ENCODE data around the gene HMCN2.

The HMCN2 gene

DNA sequence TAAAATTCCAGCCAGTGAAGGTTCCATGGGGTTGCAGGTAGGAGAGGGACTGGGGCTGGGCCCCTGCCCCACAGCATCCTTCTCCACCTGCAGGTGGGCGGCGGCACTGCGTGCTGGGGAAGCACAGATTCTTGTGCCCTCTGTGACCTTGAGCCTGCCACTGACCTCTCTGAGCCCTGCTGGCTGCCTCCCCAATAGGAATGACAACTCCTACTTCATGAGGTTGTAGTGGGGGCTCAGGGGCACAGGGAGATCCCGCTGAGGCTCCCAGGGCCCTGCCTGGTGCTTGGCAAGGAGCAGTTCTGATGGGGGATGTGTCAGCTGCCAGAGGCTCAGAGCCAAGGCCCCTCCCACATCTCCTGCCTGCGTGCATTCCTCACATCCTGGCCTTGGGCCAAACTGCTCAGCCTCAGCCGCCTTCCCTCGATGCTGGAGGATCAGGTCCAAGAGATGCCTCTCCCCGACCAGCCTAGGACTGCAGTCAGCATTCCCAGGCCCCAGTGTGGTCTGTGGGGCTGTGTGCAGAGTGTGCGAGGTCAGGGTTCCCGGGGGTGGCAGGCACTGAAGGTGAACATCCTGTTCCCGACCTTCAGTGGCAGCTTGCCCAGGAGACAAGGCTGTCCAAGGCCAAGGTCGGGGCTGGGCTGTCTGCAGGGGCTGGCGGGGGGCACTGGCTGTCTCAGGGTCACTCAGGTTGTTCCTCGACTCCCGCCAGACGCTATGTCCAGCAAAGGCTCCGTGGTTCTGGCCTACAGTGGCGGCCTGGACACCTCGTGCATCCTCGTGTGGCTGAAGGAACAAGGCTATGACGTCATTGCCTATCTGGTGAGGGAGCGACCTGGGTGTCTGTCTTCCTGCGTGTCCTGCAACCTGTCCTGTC, 186.2 kb downstream of the HMCN2 start:
- peak; percentile 49 for DNase-seq (ENCODE audit: low spot score)

DNA sequence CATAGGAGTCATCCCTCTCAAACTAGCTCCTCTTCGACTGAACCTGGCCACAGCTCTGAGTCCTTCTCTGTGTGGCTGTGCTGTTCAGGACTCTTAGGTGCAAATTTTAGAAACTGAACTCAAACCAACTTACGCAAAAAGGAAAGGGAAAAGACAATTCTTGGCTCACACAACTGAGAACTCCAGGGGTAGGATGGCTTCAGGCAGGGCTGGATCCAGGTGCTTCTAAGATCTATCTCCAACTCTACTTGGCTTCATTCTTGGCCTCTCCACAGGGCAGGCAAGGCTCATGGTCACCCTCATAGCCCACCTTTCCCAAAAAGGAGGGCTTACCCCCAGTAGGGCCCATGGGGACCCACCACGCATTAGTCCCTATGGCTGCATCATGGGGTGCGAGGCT, 187.3 kb downstream of the HMCN2 start:
- DNase-seq (ENCODE audit: low spot score): no peak

DNA sequence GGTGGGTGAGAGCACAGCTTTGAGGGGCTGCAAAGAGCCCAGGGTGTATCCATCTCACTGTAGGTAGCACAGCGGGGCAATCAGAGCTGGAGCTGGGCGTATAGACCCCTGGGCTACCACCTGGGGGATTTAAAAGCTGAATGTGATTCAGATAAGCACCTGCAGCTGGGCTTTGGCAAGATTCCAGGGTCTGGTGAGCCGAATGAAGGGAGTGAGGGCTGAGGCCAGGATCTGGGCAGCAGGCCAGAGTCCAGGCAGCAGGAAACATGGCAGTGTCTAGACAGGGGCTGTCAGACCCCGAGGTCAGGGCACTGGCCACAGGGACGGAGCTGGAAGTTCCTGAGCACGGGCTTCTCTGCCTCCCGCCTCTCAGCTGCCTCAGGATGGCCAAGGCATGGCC, 187.9 kb downstream of the HMCN2 start:
- no peak for DNase-seq (ENCODE audit: low spot score)

DNA sequence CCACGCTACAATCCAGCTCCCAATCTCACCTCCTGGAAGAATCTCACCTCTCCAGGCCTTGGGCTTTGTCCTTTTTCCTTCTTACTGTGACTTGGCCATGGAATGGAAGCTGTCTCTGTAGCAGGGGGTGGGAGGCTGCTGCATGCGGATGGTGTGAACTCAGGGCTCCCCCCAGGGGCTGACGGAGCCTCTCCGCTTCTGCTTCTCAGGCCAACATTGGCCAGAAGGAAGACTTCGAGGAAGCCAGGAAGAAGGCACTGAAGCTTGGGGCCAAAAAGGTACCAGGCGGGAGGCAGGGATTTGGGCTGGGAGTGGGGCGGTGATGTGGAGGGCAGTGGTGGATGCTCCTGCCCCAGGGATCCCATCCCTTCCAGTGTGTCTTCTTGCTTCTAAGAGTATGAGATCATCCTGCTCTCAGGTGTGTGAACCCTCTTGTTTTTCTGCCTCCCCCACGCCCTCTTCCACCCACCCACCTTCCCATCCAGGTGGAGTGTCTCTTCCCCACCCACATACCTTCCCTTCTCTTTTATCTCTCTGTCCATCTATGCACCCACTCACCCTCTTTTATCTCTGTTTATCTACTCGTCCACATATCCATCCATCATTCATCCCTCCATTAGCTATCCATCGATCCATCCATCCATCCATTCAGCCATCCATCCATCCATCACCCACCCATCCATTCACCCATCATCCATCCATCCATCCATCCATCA, 188.7 kb downstream of the HMCN2 start:
- DNase-seq (ENCODE audit: low spot score): no peak

DNA sequence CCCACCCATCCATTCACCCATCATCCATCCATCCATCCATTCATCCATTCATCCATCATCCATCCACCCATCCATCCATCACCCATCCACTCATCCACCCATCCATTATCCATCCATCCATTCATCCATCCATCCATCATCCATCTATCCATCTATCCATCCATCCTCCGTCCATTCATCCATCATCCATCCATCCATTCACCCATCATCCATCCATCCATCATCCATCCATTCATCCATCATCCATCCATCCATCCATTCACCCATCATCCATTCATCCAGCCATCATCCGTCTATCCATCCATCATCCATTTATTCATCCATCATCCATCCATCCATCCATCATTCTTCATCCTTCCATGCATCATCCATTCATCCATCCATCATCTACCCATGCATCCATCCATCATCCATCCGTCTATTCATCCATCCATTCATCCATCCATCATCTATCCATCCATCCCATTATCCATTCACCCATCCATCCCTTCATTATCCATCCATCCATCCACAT, 189.3 kb downstream of the HMCN2 start:
- DNase-seq (ENCODE audit: low spot score): no peak

GRCh38 chr9:130458027-130458803, 192.7 kb downstream of the HMCN2 start:
- no peak for DNase-seq (ENCODE audit: low spot score)

DNA sequence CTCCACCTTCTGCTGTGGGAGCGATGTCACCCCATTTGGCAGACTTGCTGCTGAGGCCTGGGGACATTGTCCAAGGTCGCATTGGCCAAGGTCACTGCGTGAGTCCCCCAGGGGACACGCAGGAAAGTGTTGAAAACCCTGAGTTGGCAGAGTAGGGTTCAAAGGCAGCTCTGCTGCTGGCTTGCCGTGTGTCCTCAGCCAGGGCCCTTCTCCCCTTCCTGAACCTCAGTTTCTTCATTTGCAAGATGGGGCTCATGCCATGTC, 193.2 kb downstream of the HMCN2 start:
- no peak for DNase-seq (ENCODE audit: low spot score)

DNA sequence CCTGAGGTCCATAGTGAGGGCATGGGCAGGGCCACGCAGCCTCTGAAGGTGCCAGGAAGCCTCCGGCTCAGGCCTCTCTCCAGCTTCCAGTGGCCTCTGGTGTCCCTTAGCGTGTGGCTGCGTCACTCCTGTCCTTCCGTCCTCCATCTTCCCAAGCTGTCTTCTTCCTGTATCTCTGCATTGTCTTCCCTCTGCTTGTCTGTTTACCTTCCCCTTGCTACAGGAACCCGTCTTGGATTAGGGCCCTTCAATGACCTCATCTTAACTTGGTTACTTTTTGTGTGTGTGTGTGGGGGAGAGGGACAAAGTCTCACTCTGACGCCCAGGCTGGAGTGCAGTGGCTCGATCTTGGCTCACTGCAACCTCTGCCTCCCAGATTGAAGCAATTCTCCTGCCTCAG, 193.6 kb downstream of the HMCN2 start:
- DNase-seq (ENCODE audit: low spot score): no peak

GRCh38 chr9:130459941-130460669, 194.5 kb downstream of the HMCN2 start:
- DNase-seq (ENCODE audit: low spot score): no peak

GRCh38 chr9:130461218-130461630, 195.7 kb downstream of the HMCN2 start:
- peak; percentile 78 for DNase-seq (ENCODE audit: low spot score)

- DNase-seq (ENCODE audit: low spot score): no peak
These were observed 196.2 kb downstream of the HMCN2 start for GRCh38 chr9:130461731-130462130.

GRCh38 chr9:130462685-130463540, 197.4 kb downstream of the HMCN2 start:
- DNase-seq (ENCODE audit: low spot score): no peak

GRCh38 chr9:130463763-130464745, 198.5 kb downstream of the HMCN2 start:
- DNase-seq (ENCODE audit: low spot score): no peak

DNA sequence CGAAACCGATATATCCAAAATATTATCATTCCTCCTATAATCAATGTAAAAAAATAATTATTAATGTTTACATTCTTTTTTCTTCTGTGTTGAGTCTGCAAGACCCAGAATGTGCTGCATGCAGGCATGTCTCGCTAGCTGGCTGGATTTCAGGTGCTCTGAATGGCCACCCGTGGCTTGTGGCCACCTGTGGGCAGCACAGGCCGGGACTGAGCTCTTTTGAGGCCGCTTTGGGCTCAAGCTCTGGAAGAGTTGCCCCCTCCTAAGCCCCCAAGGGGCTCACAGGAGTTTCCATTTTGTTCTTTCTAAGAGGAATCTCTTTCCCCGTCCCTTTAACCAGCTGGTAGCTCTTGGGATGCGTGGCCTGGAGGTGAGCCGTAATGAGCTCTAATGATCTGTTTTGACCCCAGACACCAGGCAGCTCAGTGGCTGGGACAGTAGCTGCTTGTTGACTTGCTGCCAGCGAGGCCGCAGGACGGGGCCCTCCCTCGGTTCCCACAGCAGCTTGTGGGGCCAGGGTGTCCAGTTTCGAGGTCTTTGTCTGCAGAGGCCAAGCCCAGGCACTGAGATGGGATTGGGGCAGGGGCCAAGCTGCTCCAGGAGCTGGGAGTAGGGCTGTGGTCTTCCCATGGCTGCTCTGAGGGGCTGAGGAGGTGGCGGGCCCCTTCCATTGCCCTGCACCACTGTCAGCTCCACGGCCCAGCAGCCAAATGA, 200.0 kb downstream of the HMCN2 start:
- no peak for DNase-seq (ENCODE audit: low spot score)

GRCh38 chr9:130466537-130467217, 201.1 kb downstream of the HMCN2 start:
- DNase-seq (ENCODE audit: low spot score): no peak

DNA sequence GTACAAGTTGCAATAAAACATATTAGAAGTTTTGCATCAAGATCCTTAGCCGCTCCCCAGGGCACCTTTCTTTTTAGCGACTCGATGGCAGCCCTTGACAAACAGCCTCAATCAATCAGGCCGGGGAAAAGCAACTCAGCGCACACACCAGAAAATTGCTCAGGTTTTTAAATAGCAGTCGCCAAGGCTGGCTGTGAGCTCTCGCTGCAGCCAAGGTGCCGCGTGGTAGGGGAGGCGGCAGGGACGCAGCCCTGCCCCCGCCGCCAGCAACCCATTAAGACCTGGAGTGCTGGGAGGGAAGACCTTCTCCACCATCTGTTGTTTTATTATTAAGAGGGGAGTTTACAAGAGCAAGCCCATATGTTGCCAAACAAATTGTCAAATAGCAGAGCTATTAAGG, 201.8 kb downstream of the HMCN2 start:
- DNase-seq (ENCODE audit: low spot score): no peak

- no peak for DNase-seq (ENCODE audit: low spot score)
These were observed 203.0 kb downstream of the HMCN2 start for GRCh38 chr9:130468566-130468965.

DNA sequence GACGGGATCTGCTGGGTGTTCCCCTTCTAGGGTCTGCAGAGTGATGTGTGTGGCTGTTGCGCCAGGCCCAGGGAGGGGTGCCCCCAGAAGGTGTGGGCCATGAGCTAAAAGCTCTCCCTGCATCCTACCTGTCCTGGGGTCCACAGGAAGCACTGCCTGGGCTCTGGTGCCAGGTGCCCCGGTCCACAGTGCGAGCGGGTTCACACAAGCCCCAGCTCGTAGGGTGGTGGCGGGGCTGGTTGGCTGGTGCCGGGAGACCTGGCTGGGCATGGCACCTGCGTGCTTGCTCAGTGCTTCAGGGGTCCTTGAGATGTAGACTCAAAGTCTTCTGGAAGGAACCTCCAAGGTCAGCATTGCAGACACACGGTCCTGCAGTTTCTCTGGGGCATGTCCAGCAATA, 204.7 kb downstream of the HMCN2 start:
- DNase-seq (ENCODE audit: low spot score): no peak

- DNase-seq (ENCODE audit: low spot score): no peak
These were observed 205.4 kb downstream of the HMCN2 start for GRCh38 chr9:130470950-130471349.
